GM19099 (cell line): ENCODE data around the gene MRPL40.

Experiments
- POLR2A ChIP-seq: IDR thresholded peaks from 3 replicates; pipeline ENCODE4 v1.6.1; 2011; ENCODE audit warnings: low read depth; ENCODE audit not compliant: insufficient read length; ENCODE audit errors: extremely low read depth

MRPL40 gene

DNA sequence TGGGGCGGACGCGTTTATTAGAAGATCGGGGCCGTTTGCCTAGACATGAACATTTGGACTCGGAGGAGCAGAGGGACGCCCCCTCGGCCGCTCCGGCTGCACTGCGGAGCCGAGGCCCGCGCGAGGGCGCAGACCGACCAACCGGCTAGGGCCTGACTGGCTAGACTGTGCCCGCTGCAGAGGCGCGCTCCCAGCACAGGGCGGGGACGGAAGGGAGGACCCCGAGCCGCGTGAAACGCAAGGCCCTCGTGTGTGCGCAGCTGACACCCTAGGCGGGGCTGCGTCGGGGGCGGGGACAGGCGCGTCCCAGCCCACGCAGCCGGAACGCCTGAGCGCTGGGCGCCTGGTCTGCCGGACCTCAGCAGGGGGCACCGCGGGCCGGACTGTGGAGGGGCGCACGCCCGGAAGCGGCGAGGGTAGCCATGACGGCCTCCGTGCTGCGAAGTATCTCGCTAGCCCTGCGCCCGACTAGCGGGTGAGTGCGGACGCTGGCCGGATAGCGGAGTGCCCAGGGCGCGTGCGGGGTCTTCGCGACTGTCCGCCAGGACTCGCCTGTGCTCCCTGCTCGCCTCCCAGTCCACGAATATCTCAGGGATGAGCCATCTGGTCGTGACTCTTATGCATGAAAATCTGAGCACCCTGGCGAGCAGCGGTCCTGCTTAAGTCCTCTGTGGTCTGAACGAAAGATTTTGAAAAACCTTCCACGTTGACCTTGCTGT is at the start of gene MRPL40:
Gene MRPL40 (plus strand): TSS at position 413 of the 719 bp plus-strand sequence. CDS start 10 bp downstream, at position 423.
- TF ChIP-seq POLR2A: peak; percentile 99

DNA sequence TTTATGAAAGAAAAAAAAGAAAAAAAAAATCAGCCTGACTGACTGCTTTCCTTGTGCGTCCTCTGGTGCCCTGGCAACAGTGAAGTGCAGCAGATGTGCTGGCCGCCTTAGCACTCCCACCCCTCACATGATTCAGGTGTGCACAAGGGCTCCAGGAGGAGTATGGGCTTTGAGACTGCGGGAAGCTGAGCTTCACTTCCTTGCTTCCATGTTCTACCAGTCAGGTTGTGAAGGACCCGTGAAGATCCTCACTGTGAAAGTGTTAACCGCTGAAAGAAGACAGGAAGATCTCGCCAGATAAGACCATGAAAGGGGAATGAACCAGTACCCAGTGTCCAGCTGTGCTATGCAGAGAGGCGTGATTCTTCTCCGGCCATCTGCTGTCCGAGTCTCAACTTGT is 49.1 kb upstream of the MRPL40 start:
- TF ChIP-seq POLR2A: no peak

DNA sequence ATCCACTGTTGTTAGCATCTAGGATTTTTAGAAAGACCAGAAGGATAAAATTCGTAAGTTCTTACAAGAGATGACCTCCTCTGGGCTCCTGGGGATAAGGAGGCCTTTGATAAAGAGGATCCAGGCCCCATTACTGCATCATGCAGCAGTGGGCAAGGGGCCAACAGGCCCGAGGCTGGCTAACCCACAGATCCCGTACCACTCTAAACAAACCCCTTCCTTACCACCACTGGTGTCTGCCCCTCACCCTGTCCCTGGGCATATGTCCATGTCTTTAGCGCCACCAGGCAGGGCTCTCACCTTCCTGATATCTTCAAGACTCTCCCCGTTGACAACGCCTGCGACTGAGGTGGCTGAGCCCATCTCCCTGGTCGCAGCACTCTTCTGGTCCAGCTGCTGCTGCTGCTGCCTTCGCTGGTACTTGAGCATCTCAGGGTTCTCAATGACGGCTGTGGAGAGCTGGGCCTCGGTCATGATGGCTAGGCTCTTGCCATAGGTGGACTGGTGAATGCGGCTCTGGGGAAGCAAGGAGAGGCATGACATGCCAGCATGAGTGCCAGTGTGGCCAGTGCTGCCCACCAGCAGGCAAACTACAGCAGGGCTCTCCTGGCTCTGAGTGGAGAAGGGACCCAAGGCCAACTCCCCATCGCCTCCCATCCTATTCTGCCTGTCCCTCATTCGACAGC is 47.0 kb upstream of the MRPL40 start:
- no peak for TF ChIP-seq POLR2A

DNA sequence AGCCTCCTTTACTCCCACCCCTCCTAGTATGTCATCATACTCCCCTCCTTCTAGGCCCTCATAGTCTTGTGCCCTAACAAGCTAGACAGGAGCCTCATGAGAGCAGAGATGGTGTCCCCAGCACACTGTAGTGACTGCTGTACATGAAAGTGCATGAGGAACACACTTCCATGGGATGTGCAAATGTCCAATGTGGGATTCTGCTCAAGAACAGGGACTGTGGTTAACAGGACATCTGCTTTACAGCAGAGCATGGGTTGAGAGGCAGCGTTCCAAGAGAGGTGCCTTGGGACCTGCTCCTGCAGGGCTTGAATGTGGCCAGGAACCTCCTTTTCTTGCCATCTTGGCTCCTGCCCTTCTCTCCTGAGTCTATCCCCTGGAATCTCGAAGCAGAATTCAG is 46.1 kb upstream of the MRPL40 start:
- TF ChIP-seq POLR2A: no peak

DNA sequence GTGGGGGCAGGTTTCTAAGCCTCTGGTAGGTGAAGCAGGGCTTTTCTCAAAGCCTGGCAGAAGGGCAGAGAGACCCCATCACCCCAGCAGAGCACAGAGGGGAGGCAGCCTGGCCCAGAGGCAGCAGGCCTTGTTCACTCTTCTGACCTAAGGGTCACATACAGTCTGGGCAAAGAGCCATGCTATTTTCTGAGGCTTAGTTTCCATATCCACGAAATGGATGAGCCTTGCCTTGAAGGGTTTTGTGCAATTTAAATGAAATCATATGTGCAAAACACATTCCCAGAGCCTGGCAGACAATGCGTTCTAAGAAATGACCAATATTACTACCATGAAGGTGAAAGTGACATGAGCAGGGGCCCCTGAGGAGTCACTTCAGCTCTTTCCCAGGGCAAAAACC is 45.3 kb upstream of the MRPL40 start:
- no peak for TF ChIP-seq POLR2A

DNA sequence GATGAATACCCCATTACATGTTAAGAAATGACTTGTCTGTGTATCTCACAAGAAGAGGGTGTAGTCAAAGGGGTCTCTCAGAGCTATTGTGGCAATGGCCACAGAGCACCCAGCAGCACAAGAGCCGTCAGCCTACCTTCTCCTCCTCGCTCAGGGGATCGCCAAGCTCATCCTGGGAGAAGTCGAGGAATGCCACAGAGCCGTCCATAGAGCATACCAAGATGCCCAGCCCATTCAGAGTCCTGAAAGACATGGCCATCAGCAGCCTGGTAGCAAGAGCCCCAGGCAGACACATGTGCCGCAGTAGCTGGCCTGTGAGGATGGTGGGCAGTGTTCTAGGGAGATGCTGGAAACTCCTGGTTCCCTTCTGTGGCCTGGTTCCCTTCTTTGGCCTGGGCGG is 44.8 kb upstream of the MRPL40 start:
- no peak for TF ChIP-seq POLR2A

DNA sequence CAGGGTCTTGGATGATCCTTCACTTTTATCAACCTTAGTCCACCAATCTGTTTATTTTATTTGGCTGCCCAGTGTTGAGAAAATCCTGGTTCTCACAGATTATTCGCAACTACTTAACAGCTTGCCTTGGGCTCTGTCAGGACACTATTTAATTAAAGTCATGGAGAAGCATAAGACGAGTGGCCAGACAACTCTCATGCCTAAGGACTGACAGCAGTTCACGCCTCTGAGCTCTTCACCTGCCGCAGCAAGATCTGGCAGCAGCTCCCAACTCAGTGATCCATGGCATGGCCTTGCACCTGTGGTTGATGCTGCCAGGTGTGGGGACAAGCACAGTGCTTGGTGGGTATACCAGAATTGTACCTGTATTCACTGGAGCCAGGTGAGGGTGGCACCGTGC is 38.6 kb upstream of the MRPL40 start:
- no peak for TF ChIP-seq POLR2A

DNA sequence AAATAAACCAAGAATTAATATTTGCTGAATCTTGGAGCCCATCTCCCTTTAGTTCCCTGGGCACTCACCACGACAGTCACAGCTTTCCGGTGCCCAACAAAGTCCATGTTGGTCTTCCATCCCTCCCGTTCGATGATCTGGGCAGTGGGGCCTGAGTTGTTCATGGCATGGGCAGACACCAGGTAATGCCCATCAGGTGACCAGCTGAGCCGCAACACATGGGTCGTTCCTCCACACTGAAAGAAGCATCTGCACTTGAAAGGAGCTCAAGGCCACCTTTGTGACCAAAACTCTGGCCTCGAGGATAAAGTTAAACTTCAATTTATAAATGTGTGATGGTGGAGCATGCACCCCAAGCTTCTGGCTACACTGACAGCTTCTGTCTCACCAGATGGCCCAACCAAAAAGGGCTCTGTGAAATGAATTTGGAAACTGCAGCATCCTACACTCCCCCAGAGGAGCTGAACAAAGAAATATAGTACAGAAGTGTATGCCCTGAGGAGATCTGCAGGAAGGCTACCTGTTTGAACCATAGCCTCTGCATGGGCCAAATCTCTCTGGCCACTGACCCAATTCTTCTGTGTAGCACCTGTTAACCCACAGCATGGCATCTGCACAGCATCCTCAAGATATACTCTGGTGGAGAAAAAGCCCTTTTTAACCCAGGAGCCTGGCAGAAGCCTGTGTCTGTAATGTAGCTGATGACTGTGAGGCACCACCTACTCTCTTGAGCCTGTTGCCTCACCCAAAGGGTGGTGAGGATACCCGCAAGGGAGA is 37.9 kb upstream of the MRPL40 start:
- no peak for TF ChIP-seq POLR2A

DNA sequence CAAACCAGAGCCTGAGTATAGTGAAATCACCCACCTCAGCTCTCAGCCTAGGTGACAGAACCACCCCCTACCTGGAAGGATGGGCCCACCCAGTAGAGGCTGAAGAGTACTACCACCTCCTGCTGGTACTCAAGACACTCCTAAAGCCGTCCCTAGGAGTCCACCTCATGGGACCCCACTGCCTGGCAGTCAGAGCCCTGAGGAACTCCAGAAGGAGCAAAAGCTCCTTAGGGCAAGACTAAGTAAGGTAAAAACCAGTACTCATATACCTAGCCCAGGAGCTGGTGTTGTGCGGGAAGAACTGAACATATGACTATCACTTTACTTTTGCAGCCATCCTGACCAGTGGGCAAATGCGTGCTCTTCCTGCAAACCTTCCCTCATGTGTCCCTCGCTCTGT is 37.1 kb upstream of the MRPL40 start:
- no peak for TF ChIP-seq POLR2A

DNA sequence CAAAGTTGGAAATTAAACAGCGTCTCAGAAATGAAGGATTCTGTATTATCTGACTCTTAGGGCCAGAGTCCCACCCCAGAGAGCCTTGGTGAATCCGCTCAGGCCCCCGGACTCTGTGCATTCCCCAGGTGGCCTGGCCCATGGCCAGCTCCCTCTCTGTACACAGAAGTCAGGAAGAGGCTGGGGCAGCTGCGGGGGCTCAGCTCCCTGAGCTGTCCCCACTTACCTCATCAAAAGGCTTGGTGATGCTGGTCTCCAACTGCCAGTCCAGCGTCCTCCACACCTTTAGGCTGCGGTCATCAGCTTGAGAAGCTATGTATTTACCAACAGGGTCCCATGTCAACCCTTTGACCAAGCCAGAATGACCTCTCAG is 35.8 kb upstream of the MRPL40 start:
- TF ChIP-seq POLR2A: no peak

DNA sequence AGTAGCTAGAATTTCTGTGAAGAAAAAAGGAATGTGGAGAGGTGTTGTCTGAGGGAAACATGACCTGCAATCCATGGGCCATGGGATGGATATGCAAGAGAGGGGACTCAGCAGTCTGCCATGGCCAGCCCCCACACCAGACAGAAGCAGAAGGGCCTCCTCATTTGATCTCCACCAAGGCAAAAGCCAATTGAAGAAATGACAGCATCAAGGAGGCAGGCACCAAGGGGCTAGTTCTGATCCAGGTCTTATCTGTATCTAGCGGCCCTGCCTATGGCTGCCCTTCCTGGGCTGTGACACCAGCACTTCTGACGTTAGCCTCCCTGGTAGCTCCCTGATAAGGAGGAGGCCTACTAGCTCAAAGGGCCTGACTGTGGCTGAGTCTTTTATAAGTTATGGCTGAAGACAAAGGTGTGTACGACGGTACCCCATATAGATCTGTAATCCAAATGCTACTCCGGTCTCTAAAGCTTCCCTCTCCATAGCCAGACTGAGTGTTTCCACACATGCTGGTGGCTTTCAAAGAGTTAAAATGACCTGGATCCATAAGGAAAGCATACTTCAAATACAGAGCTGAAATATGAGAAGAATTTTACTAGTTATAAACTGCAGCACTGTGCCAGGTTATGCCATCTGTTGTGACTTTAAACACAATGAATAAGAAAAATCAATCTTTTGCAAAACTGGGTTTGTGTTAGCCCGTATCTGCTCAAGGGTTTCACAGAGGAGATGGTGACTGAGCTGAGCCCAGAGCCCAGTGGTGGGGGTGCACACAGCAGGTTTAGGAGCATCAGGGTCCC is 35.2 kb upstream of the MRPL40 start:
- TF ChIP-seq POLR2A: no peak

DNA sequence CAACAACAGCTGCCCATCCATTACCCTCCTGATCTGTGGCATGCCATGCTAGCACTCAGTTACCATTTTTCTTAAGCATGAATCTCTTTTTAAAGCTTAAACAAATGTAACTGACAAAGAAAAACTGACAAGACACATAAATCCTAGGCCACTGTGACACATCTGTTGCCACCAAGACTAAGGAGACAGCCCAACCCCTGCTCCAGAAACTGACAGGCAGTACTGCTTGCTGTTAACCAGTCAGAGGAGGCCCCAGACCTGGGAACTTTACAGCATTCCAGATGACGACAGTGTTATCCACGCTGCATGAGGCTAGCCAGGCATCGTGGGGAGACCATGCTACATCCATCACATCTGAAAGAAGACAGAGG is 34.6 kb upstream of the MRPL40 start:
- no peak for TF ChIP-seq POLR2A

DNA sequence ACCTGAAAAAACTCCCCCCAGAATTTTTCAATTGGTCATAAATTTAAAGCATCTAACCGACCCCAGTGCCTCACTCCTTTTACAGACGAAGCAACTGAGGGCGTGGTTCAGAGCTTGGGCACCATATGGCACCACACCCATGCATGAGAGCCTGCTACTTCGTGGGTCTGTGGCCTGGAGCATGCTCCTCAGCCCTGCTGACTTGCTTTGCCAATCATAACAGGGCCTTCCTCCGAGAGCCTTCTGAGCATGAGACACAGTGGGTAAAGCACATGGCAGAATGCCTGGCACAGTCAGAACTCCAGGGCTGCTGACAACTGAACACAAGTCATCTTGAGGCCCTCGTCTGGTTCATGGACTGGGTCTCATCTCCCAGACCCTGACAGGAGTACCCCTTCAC is 34.1 kb upstream of the MRPL40 start:
- TF ChIP-seq POLR2A: no peak

DNA sequence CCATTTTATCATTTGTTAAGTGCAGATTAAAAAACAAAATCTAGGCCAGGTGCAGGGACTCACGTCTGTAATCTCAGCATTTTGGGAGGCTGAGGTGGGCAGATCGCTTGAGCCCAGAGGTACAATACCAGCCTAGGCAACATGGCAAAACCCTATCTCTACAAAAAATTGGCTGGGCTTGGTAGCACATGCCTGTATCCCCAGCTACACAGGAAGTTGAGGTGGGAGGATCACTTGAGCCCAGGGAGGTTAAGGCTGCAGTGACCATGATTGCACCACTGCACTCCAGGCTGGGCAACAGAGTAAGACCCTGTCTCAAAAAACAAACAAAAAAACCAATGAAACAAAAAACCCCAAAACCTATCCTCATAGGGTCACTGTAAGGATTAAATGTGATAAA is 33.7 kb upstream of the MRPL40 start:
- TF ChIP-seq POLR2A: no peak

DNA sequence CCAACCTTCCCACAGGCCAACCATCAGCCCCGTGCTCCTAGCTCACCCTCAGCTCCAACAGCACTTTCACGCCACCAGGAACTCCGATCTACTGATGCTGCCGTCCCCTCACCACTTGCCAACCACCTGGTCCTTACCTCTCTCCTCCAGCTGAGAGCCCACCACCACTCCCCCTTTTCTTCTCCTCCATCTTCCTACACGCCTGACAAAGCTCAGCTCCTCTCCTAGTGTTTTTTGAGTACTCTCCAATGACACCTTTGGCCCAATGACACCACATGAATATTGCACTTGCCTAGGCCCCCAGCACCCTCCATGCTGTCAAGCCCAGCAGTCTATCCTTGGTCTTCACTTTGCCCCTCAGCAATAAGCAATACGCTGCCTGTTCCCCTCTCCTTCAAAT is 31.5 kb upstream of the MRPL40 start:
- no peak for TF ChIP-seq POLR2A
